Stimulated activated CD4-positive, alpha-beta T cell treated with anti-CD3 and anti-CD28 coated beads, Interleukin-4, amount 100 ng/mL, for 1 hour (primary cell): ENCODE measurements around the gene PIK3R6.
"Not testable (repeated sequence)": the region's sequence is repeated elsewhere in the genome, so short reads cannot be mapped to it uniquely, and the experiment has no call there.

Experiments used
- DNase-seq: peaks from one replicate; pipeline ENCODE4 v3.0.0-alpha.2; 2020

The PIK3R6 gene

DNA sequence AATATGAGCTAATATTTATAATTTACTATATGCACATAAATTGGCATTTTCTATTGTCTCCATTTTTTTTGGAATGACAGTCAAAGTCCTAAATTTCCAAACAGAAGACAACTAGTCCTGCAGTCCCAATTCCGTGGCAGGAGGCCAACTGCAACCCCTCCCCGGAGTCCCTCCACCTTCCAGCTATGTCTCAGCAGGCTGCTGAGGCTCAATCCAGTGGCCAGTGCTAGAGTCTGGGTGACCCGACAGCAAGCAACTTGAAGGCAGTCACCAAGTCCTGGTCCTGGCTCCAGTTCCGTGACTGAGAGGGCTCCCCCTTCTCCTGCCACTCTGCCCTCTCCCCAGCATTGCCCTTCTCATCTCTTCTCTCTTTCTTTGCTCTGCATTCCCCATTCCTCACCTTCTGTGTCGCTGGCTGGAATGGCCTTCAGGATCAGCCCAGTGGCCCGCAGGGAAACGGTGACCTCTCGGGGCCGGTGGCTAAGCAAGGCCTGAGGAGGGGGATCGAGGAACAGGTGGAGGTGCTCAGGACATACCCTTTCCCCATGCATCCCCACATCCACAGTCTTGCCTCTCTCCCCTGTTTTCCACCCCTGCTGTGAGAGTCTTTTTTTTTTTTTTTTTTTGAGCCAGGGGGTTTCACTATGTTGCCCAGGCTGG is 45.9 kb downstream of the PIK3R6 start:
- DNase-seq = no peak

DNA sequence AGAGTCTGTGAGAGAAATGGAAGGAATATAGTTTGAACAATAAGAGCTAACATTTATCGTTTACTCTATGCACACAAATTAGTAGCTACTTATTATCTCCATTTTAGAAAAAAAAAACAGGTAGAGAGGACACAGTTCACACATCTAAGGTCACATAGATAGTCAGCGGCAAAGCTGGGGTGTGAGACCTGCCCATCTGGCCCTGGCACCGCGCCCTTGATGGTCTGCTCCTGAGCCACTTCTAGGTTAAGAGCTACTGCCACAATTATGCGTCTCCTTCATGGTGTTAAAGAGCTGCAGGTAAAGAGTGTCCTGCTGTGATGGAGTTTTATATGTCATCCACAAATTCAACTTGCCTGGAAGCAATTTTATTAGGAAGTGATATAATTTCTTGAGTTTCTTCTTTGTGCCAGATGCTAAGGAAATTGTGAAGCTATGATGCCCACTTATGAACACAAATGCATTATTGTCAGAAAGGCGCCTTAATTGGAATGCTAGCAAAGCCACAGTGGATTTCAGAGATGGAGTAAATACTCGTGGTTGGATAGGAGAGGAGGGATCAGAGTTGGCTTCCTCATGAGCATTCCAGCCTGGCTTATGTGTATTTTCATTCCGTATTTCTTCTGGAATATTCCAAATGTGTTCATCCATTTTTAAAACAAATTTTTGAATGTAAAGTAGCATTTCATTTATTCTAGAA is 47.0 kb downstream of the PIK3R6 start:
- no peak for DNase-seq

DNA sequence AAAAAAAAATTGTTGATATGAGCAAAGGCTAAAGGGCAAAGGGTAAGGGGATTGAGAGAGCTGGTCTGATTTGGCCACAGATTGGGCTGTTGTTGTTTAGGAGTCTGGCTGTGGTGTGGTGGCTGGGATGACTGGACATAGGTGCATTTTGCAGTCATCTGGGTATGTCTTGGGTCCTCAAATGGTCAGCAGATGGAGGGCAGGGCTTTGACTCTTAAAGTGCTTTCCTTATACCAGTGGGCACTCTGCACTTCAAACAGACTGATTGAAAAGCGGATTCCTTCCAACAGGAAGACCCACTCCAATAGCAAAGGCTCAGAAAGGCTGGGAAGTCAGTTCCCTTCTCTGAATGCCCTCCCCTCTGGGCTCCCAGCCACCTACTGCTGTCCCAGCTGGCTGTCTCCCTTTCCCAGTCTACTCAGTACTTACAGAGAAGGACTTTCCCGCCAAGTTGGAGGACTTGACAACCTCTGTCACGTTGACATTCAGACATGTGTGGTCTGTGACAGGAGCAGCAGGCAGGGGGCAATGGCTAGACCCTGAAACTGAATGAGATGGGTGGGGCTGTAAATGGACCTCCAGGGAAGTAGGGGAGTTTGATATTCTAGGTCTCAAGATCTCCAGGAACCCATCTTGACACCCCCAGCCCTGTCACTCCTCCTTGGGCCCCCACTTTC is 48.7 kb downstream of the PIK3R6 start:
- DNase-seq = no peak

DNA sequence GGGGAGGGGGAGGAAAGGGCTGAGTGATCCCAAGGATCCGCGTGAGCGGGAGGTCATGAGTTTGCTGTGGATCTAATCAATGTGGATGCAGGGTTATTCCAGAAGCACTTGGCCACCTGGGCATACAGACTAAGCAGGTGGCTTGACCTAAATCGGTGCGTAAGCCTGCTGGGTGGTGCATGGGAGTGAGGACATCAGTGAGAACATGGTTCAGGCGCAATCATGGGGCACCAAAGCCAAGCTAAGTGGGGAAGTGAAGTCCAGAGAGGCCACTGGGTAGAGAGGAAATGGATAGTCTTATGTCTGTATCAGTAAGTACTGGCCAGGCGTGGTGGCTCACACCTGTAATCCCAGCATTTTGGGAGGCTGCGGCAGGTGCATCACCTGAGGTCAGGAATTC is 49.4 kb downstream of the PIK3R6 start:
- DNase-seq = no peak

DNA sequence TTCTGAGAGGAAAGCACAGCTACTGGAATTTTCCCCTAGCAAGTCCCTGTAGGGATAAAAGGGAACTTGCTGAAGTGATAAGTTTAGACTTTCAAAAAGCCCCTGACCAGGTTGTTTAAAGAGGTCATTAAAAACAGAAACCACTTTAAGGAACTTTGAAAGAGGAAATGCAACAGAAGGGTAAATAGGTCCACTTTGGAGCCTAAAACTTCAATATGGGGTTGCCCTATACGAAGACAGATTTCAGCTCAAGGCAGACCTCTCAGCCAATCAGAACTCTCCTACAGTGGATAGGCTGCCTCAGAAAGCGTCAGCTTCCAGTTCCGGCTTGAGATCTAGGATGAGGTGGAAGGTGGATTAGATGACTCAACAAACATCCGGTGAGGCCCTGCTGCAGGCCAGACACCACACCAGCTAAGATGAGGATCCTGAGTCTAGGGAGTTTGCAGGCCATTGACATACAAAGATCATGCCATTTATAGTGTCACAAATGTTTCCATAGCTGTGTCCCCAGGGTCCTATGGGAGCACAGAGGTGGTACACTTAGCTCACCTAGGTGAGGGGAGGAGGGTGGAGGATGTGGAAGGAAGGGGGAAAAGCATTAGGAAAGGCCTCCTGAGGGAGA is 60.4 kb downstream of the PIK3R6 start:
- DNase-seq = no peak

DNA sequence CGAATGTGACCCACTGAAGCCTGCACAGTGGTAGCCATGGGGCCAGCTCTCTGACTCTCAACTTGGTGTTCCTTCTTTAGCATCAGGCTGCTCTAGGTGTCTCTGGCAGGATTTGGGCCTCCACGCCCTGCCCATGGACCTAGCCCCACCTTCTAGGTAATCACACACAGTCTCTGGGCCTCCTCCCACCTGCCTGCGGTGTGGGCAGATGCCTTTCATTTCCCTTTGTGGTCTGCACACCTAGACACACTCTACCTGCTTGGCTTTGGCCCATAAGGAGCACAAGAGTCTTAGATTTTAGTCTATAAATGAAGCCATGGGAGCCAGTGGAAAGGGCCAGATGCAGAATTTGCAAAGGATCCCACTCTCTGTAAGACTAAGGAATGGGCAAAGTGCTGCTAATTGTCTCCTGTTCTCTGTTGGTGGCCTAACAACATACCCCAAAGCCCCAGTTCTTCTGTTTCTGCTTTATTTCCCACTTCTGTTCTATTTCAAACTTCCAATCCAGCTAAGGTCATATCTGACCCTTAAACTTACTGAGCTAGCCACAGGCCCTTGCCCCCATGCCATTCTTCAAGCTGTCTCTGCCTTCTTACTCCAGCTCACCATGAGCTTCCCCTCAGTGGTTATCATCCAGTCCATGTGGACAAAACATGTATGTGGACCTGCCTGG is 61.1 kb downstream of the PIK3R6 start:
- no peak for DNase-seq

DNA sequence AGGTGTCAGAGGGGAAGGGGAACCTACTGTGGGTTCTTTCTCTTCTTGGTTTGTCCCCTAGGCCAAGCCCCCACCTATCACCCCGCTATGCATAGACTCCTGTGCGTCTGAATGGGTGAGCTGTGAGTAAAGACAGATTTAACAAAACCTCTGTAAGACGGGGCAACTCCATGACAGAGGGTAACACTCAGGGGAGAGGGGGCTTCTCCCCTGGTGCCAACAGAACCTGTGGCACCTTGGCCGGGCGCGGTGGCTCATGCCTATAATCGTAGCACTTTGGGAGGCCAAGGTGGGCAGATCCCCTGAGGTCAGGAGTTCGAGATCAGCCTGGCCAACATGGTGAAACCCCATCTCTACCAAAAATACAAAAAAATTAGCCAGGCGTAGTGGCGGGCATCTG is 62.1 kb downstream of the PIK3R6 start:
- DNase-seq = not testable (repeated sequence)

DNA sequence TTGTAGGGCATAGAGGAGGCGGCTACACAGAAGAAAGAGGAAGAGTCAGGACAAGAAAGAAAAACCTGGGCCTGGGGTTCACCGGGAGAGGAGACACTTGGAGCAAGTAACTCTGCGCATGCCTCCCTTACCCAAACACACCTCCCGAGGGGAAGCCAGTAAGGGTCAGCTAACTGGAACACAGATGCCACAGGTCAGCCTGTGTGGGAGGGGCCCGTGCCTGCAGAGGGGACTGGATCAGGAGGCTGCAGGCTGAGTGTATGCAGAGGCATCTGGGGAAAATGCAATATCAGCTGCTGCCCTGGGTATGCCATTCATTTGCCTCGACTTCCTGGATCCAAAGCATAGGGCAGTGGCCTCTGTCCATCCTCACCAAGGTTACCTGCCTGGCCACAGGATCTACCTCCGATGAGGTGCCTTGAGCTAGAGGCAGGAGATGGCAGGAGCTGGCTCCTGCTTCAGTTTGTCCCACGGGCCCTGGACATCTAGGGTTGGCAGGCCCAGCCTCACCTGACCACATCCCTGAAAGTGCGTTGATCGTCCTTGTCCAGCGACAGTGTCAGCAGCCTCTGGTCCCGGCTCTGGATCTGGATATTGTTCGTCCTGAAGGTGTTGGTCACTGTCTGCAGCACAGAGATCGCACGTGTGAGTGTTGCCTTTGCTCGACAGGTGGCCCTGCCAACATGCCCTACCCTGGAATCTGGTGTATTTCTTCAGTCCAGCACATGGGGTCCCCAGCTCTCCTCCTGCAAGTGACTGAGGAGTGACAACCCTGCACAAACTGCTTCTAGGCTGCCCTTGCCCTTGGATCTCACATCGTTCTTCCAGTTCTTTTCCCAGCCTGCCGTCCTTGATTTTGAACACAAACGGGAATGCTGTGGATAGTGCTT is 63.7 kb downstream of the PIK3R6 start:
- no peak for DNase-seq

DNA sequence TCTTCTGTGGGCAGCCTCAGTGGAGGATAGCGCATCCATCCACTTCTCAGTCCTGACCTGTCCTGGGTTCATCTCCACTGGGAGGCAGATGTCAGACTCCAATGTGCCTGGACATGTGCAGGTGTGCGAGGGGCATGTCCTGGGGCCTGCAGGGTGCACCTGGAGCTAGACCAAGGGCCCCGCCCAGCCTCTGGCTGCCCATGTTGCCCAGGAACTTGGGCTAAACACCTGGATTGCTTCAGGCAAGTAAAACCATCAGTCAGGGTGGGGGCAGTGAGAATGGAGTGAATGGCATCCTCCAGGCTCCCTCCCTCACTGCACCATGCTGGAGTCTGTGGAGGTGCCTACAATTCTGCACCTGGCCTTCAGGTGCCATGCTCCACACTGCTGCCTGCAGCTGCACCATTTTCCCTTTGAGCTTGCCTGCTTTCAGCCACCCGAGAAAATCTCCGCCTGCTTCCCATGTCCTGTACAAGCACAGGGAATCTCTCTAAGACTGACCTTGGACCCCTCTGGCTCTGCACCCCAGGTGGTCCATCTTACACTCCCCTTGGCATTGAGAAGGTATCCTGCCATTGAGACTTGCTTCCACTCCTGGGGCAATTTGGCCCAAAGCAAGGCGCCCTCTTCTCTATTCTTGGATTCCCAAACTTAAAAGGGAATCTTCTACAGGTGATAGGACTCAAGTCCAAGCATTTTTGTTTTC is 66.2 kb downstream of the PIK3R6 start:
- DNase-seq = no peak

DNA sequence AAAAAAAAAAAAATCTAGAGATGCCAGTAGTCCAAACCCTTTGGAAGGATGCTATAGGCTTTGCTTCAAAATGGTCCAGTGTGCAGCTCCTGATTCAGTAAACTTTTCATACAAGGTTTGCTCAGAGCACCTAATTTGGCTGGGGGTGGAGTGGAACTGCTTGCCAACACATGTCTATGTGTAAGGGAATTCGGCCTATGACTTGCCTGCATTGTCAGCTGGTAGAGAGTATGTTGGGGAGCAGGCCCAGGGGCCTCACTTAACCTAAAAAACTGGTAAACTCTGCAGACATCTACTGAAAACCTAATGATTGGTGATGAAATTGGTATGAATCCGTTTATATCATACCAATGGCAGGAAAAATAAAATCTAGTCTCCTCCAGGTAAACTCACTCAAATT is 66.8 kb downstream of the PIK3R6 start:
- no peak for DNase-seq

DNA sequence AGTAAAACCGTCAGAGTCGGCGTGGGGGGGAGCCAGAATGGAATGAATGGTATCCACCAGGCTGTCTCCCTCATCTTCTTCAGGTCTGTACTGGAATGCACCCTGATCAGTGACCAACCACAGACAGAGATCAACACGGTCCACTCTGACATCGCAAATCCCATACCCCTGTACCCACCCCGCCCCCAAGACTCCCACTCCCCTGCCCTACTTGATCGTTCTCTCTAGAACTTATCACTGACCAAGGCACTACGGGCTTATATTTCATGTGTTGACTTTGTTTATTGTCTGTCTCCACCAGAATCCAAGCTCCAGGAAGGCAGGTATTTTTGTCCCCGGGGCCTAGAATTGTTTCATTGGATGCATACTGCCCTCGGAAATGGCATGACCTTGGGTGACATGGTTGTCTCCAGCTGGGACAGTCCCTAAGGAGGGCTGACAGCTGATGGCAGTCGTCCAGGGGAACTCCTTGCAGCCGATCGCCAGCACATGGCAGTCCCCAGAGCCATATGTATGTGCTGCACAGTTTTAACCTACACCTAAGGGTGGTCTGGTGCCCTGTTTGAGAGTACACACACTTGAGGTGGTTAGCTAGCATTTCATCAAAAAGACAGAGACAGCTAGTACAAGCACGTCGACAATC is 67.8 kb downstream of the PIK3R6 start:
- DNase-seq = no peak

DNA sequence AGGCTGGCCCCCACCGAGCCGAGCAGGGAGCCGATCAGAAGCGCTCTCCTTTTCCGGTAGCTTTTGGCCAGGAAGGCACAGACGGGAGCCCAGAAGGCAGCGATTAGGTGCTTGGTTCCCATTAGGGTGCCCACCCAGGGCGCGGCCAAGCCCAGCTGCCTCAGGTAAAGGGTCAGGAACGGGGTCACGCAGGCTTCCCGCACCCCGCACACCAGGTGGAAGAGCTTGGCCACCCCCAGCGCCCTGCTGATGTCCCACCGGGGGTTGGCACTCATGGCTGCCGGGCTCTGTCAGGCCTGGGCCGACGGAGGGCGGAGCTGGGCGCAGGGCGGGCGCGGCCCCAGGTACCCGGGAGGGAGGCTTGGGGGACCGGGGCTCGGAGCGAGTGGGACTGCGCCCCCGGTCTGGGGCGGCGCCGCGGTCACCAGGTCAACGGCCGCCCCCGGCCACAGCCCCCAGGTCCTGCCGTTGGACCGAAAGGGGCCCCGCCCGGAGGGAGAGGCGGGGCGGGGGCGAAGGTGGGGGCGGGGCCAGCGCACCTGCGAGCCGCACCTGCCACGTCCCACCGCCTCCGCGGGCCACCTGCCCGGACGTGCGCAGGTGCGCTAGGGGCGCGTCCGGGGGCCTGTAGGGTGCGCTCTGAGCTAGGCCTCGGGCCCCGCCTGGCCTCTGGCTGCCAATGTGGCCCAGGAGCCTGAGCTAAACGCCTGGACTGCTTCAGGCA is 68.5 kb downstream of the PIK3R6 start, which contains the start of gene MFSD6L:
Gene MFSD6L, minus strand, starts transcription at position 520 of the 724 bp plus-strand sequence. Its CDS starts 245 bp downstream, at position 275.
- DNase-seq = no peak

DNA sequence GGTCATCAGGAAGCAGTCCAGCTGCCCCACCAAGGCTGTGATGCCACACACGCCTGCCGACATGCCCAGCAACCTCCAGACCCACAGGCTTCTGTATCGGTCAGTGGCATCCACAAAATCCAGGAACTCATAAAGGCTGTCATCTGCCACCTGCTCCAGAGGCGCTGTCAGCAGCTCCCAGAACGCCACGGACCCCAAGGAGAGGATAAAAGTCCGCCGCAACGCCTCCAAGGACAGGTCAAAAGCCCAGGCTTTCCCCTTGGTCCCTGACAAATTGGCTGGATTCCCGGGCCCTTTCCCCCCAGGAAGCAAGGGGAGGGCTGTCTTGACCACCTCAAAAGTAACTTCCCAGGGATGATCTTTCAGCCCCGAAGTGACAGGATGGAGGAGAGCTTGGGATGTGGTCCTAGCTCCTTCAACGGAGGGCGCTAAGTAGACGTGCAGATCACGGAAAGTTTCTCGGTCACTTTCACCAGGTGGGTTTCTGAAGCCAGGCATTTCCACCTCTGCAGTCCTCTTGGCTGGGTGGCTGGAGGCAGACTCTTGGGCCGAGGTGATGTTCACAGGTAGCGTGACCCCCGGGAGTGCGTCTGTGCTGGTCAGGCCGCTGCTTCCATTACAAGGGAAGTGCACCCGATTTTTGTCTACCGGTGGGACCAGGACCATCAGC is 69.2 kb downstream of the PIK3R6 start:
- no peak for DNase-seq

DNA sequence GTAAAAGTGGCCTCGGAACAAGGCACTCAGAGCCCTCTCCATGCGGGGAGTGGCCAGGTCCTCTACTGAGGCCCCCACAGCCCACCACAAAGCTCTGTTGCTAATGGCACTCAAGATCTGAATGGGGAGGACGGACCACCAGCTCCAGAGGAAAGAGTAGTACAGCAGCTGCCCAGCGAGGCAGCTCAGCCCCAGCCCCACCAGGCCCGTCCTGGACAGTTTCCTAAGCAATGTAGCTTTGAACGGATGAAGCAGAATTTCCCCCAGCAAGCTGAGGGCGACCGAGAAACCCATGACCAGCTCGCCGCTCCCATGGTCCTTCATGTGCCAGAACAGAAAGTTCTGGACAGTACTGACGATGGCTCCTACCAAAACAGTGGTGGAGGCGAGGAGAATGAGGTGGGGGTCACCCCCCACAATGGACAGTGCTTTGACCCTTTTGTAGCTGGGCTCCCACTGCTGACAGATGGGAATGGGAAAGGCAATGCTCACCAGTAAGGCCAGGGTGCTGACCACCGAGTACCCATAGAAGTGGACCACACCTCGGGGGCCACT is 69.8 kb downstream of the PIK3R6 start:
- DNase-seq = no peak

DNA sequence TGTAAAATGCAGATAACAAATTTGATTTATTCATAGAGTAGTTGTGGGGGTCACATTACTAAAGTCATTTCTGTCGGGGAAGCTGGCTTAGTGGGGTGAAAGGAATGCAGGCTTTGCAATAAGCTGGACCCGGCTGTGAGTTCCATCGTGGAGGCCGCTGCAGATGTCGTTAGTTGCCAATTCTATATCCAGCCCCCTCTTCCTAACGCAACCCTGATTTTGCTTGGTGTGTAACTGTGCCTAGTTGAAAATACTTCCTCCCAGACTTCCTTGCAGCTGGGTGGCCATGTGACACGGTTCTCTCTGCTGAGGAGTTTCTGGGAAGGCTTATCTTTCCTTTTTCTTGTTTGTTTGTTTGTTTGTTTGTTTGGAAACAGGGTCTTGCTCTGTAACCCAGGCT is 72.8 kb downstream of the PIK3R6 start:
- no peak for DNase-seq

DNA sequence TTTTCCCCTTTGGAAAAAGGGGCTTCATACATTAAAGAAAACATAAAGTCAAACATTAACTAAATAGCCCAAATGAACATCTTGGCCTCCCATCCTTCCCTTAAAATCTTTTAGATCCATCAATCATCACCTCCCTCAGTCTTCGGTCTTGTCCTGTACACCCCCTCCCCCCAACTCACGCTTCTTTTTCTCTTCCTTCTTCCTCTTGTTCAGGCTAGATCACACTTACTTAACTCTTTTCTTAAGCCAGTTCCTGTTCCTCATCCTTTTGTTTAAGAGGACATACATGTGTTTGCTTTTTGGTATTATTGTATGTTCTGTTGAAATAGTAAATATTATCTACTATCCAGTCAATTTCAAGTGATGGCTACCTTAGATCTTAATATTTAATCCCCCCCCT is 73.8 kb downstream of the PIK3R6 start:
- no peak for DNase-seq

DNA sequence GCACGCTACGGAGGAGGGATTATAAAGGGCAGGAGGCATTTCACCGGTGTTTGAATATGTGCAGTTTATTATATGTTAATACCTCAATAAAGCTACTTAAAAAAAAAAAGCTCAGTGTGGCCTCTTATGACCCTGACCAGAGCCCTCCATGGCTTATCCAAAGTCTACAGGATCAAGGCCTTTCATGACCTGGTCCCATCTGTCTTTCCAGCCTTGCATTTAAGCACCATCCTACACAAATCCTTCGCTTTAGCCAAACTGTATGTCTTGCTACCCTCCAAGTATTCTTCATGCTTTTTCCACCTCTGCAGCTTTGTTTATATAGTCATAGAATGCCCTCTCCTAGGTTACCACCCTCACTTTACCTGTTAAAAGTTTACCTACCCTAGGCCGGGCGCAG is 74.8 kb downstream of the PIK3R6 start:
- DNase-seq = no peak

DNA sequence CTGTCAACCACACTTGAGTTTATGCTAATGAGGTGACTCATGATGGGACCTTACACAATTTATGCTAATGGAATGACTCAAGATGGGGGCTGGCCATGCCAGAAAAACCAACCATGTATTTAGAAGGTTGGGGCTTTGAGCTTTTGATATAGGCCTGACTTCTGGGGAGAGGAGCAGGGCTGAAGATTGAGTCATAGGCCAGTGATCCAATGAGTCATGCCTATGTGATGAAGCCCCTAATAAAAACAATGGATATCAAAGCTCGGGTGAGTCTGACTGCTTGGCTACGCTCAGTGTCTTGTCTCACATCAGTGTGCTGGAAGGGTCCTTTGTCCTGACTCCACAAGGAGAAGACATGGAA is 75.6 kb downstream of the PIK3R6 start:
- no peak for DNase-seq

DNA sequence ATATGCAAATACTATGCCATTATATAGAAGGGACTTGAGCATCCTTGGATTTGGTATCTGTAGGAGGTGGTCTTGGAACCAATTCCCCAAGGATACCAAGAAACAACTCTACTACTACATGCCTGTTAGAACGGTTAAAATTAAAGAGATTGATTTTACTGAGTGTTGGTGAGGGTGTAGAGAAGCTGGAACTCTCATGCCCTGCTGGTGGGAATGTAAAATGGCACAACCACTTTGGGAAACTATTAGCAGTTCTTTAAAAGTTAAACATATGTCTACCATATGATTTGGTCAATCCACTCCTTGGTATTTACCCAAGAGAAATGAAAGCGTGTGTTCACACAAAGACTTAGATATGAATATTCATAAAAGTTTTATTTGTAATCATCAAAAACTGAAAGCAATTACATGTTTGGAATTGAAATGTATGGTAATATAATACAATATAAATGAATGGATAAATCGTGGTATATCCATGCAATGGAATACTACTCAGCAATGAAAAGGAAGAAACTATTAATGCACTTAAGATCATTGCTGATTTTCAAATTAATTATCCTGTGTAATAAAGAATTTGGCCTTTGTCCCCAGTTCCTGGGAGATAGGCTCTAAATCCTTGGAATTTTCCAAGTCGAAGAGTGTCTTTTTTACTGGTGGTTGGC is 76.1 kb downstream of the PIK3R6 start:
- DNase-seq = no peak
